Heart left ventricle (tissue), 16 donors: ENCODE results near the gene BANK1. TPM values are rescaled to one million over a fixed set of nuclear protein-coding genes. Genes with fewer than 3 reads are reported as not detected.

Experiments used
- ATAC-seq, 4 donors: fragments of 200-7000 bp; cut with Tn5 transposase; one replicate each; pipeline ENCODE4 v1.9.1; 2020 to 2022; ENCODE audit warnings: moderate library complexity in 4 of 4, mild to moderate bottlenecking in 3 of 4, moderate number of reproducible peaks in 1 of 4
- DNase-seq, 5 donors: peaks; one replicate each; pipeline ENCODE4 v3.0.0-alpha.2; 2020
- H3K27ac ChIP-seq, 12 donors: fragments of 200-600 bp; sonication (generic) in 4 of 12; one replicate each; pipeline versions ENCODE4 v1.5.0 to v1.8.0; 2016 to 2022; ENCODE audit warnings: mild to moderate bottlenecking in 2 of 12
- H3K27me3 ChIP-seq, 9 donors: fragments of 200-600 bp; sonication (generic) in 2 of 9; one replicate each; pipeline versions ENCODE4 v1.5.1 to v1.8.0; 2016 to 2022; ENCODE audit warnings: mild to moderate bottlenecking in 3 of 9
- H3K36me3 ChIP-seq, 9 donors: fragments of 200-600 bp; sonication (generic) in 2 of 9; one replicate each; pipeline versions ENCODE4 v1.5.0 to v1.8.0; 2018 to 2022; ENCODE audit warnings: mild to moderate bottlenecking in 2 of 9
- H3K4me1 ChIP-seq, 12 donors: fragments of 200-600 bp; sonication (generic) in 4 of 12; one replicate each; pipeline versions ENCODE4 v1.5.0 to v1.8.0; 2016 to 2022; ENCODE audit warnings: mild to moderate bottlenecking in 3 of 12
- H3K4me3 ChIP-seq, 12 donors: fragments of 200-600 bp; sonication (generic) in 4 of 12; one replicate each; pipeline versions ENCODE4 v1.5.0 to v1.8.0; 2017 to 2022; ENCODE audit warnings: mild to moderate bottlenecking in 9 of 12, moderate library complexity in 4 of 12
- H3K9me3 ChIP-seq, 12 donors: fragments of 200-600 bp; sonication (generic) in 4 of 12; one replicate each; pipeline versions ENCODE4 v1.5.0 to v1.8.0; 2016 to 2022; ENCODE audit warnings: mild to moderate bottlenecking in 1 of 12
- CTCF ChIP-seq, 12 donors: fragments of 200-600 bp; sonication (generic) in 4 of 12; IDR thresholded peaks; one replicate each; pipeline versions ENCODE4 v1.5.0 to v1.8.0; 2018 to 2022; ENCODE audit warnings: antibody characterized with exemption in 12 of 12, mild to moderate bottlenecking in 5 of 12
- POLR2A ChIP-seq, 2 donors: fragments of 450-650 bp; IDR thresholded peaks; one replicate each; pipeline ENCODE4 v1.6.1; 2017; ENCODE audit warnings: antibody characterized with exemption in 2 of 2, mild to moderate bottlenecking in 2 of 2, moderate library complexity in 2 of 2
- WGBS, 4 donors: extraction: QIAGEN DNeasy Blood & Tissue Kit in 2 of 4; methylation state at CpG; one replicate each; pipeline versions ENCODE4 v1.1.5 to v1.1.7; 2013 to 2018; 5-methylcytosine and 5-hydroxymethylcytosine counted together
- intact Hi-C, 10 donors: fragments of 100-400 bp; cut with DNase I; formaldehyde crosslinking; loops; one replicate each; pipeline versions ENCODE4 v1.11.1 to v1.14.2; 2022
- polyA plus RNA-seq, 2 donors: library from polyadenylated mRNA; stranded (reverse); fragments of 200-250 nt; gene quantifications; one replicate each; pipeline ENCODE4 v1.2.3, GENCODE V29; 2013
- total RNA-seq, 9 donors: library from RNA; depleted of rRNA in 2 of 9; stranded (reverse); fragments of >200 nt in 2 of 9; fragmentation: NEBNext Ultra II Directional in 3 of 9; extraction: Animal tissue kit (Norgen Biotek cat#: 25700) in 3 of 9; gene quantifications; one replicate each; pipeline versions ENCODE4 v1.1.0 to v1.2.4, GENCODE V29; 2016 to 2023
- donor health status: ischemic (EF 13 %, LVEDD 7.1; RV severe dilation, severe dysfunction).
- donor health status: healthy with polysubstance abuse.
- donor health status: DM: no; HTN: yes; CAD: no.
- donor health status: DM: no; HTN: no; CAD: no.
- donor health status: ischemic (EF 25% LVEDD 6.9; RV normal size, moderate dysfunction).
- donor health status: ischemic (EF 25% LVEDD 5.7; RV mildly dilated, moderate dysfunction).
- donor health status: healthy.
- donor health status: DM: yes; HTN: yes; CAD: no.
- donor health status: ischemic (EF 35%, LVEDD 5.7; RV mildly dilated, moderate dysfunction).
- donor health status: nonischemic (EF 11% LVEDD 7.7; RV severe dilation, severe dysfunction).
- donor health status: DM: yes; HTN: yes; CAD: no.
- donor health status: PGD.
- donor health status: ischemic (EF 29% LVEDD 5.4; RV normal size, mild dysfunction).
- donor health status: nonischemic (EF 23%, LVEDD 6.1; RV moderate dilation, normal function).

BANK1 gene
- total and polyA plus RNA-seq, 11 donors, result 0.08 to 2.7 (median 0.46) TPM; not detected in 4

GRCh38 chr4:101973361-101973760 lies 182.8 kb downstream of the BANK1 start:
- Histone ChIP-seq H3K27me3 (no peaks in the 10 kb centered on the region), H3K4me1 (no peaks in the 10 kb centered on the region), H3K27ac (no peak overlapping the region), H3K36me3 (no peaks in the 10 kb centered on the region), H3K9me3 (no peaks in the 10 kb centered on the region), H3K4me3 (no peak overlapping the region)
- DNase-seq (no peak), ATAC-seq (no peak)
- WGBS, 4 donors, result 75 to 83% (median 78%) methylated on average over 1 of the region's 1 CpG
- intact Hi-C loops, result no loop called here
- TF ChIP-seq CTCF (IDR thresholded peaks at IDR 0.05), result no peak

DNA sequence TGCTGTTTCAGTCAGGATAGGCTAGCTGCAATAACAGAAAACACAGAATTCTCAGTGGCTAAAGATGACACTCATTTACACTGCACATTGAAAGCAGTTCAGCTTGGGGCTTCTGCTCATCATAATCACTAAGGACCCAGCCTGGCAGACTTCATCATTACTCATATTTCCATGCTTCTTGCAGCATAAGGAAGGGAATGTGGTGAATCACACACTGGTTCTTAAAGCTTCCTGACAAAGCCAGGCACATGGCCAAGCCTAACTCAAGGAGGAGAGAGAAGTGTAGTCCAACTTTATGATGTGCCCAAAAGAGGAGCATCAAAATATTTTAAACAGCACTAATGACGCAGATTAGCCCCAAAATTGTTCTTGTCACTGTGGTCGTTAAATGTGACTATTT lies 186.5 kb downstream of the BANK1 start:
- Histone ChIP-seq H3K27me3 (no peaks in the 10 kb centered on the region), H3K27ac (no peak overlapping the region), H3K4me3 (no peak overlapping the region), H3K9me3 (no peaks in the 10 kb centered on the region), H3K4me1 (no peaks in the 10 kb centered on the region), H3K36me3 (no peaks in the 10 kb centered on the region)
- ATAC-seq (no peak), DNase-seq (no peak)
- 40 to 59% (median 44%) methylated on average over 2 of the region's 2 CpGs for WGBS, 4 donors
- intact Hi-C loops, result no loop called here
- no peak for TF ChIP-seq POLR2A (IDR thresholded peaks at IDR 0.05)
- TF ChIP-seq CTCF (IDR thresholded peaks at IDR 0.05), result no peak

DNA sequence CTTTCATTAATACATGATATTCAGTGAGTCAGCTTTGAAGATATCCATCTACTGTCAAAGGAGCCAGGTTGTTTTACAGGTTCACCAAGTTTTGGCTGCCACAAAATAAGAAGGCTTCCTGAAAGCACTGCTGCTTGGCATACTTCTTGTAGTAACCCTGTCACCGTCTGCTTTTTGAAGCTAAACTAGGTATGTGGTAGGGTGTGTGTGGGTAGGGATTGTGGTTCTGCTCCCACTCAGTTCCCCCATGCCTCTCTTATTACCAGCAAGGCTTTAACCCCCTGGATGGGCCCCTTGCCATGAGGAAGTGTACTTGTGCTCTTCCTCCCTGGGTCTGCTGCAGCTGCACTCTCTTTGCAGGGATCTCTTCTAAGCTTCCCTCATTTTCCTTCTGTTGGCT lies 191.2 kb downstream of the BANK1 start:
- Histone ChIP-seq H3K36me3 (no peaks in the 10 kb centered on the region), H3K9me3 (peaks cover 0 to 5% (median 0%) of the 10 kb centered on the region in 12 donors), H3K4me3 (no peak overlapping the region), H3K4me1 (no peaks in the 10 kb centered on the region), H3K27me3 (no peaks in the 10 kb centered on the region), H3K27ac (no peak overlapping the region)
- ATAC-seq, result no peak
- intact Hi-C loops, result no loop called here
- 27 to 47% (median 37%) methylated on average over 1 of the region's 1 CpG for WGBS, 4 donors
- TF ChIP-seq POLR2A (IDR thresholded peaks at IDR 0.05) (no peak), CTCF (IDR thresholded peaks at IDR 0.05) (no peak)
- DNase-seq, result peak in 1 of 5 donors; percentile 22

DNA sequence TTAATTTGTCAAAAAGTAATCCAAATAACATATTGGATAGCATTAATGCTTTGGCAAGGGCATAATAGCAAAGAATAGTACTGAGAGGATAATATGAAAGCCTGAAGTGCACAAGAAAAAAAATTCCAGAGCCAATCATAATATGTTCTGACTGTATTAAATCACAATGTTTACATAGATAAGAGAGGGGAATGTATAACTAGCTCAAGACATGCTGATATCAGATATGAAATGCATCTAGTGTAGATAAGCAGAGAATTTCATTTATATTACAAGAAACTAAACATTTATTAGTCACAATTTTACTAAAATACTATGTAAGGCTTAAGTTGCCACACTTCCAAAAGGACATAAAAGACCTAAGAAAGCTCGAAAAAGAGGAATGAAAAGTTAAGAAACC lies 193.3 kb downstream of the BANK1 start:
- WGBS, 4 donors, result 65 to 84% (median 77%) methylated on average over 1 of the region's 1 CpG
- no peaks in the 10 kb centered on the region for H3K36me3 ChIP-seq
- intact Hi-C loops, result no loop called here
- no peaks in the 10 kb centered on the region for H3K27me3 ChIP-seq
- ATAC-seq, result no peak
- no peak overlapping the region for H3K4me3 ChIP-seq
- no peak for DNase-seq
- H3K27ac ChIP-seq, result no peak overlapping the region
- TF ChIP-seq POLR2A (IDR thresholded peaks at IDR 0.05) (no peak), CTCF (IDR thresholded peaks at IDR 0.05) (no peak)
- H3K4me1 ChIP-seq, result no peaks in the 10 kb centered on the region
- peaks cover 0 to 5% (median 0%) of the 10 kb centered on the region in 12 donors for H3K9me3 ChIP-seq
